ENCODE data around the gene SHTN1.

The SHTN1 gene

GRCh38 chr10:117005026-117005526 lies at the start of gene SHTN1:
Gene SHTN1, minus strand, starts transcription at chr10:117005187. Its CDS starts 108 bp downstream, at chr10:117005079.
- H3K9me3 ChIP-seq (ENCODE audit: control insufficient read depth in 5 of 5, low read length in 5 of 5), result no peaks in the 10 kb centered on the region
- H3K27ac ChIP-seq (ENCODE audit: low read depth, low read length), result peak within 1 kb of the TSS; percentile 50
- peaks cover 0 to 22% (median 14%) of the 10 kb centered on the region in 5 donors for H3K4me1 ChIP-seq (ENCODE audit: control insufficient read depth in 5 of 5, insufficient read depth in 5 of 5, low read length in 5 of 5)
- peak within 1 kb of the TSS in 4 of 5 donors; percentile 62 to 89 (median 68) for H3K9ac ChIP-seq (ENCODE audit: low read length in 5 of 5)
- H3K27me3 ChIP-seq (ENCODE audit: control insufficient read depth in 5 of 5, insufficient read depth in 4 of 5, low read length in 5 of 5), result no peaks in the 10 kb centered on the region
- peak within 1 kb of the TSS; percentile 76 to 93 (median 82) for H3K4me3 ChIP-seq (ENCODE audit: low read depth in 1 of 5, low read length in 5 of 5)
- H3K36me3 ChIP-seq (ENCODE audit: control insufficient read depth in 5 of 5, insufficient read depth in 5 of 5, low read length in 5 of 5), result no peaks in the 10 kb centered on the region

GRCh38 chr10:117053482-117053881 lies 48.5 kb upstream of the SHTN1 start:
- H3K9ac ChIP-seq (ENCODE audit: low read length in 5 of 5), result no peak overlapping the region
- no peak overlapping the region for H3K27ac ChIP-seq (ENCODE audit: low read depth, low read length)
- no peak overlapping the region for H3K4me3 ChIP-seq (ENCODE audit: low read depth in 1 of 5, low read length in 5 of 5)
- no peaks in the 10 kb centered on the region for H3K27me3 ChIP-seq (ENCODE audit: control insufficient read depth in 5 of 5, insufficient read depth in 4 of 5, low read length in 5 of 5)
- no peaks in the 10 kb centered on the region for H3K36me3 ChIP-seq (ENCODE audit: control insufficient read depth in 5 of 5, insufficient read depth in 5 of 5, low read length in 5 of 5)
- no peaks in the 10 kb centered on the region for H3K4me1 ChIP-seq (ENCODE audit: control insufficient read depth in 5 of 5, insufficient read depth in 5 of 5, low read length in 5 of 5)
- H3K9me3 ChIP-seq (ENCODE audit: control insufficient read depth in 5 of 5, low read length in 5 of 5), result peaks cover 2 to 18% (median 8%) of the 10 kb centered on the region in 5 donors

GRCh38 chr10:117047947-117048346 lies 43.0 kb upstream of the SHTN1 start:
- Histone ChIP-seq H3K4me1 (ENCODE audit: control insufficient read depth in 5 of 5, insufficient read depth in 5 of 5, low read length in 5 of 5) (no peaks in the 10 kb centered on the region), H3K36me3 (ENCODE audit: control insufficient read depth in 5 of 5, insufficient read depth in 5 of 5, low read length in 5 of 5) (no peaks in the 10 kb centered on the region), H3K4me3 (ENCODE audit: low read depth in 1 of 5, low read length in 5 of 5) (no peak overlapping the region), H3K9ac (ENCODE audit: low read length in 5 of 5) (no peak overlapping the region), H3K27ac (ENCODE audit: low read depth, low read length) (no peak overlapping the region), H3K27me3 (ENCODE audit: control insufficient read depth in 5 of 5, insufficient read depth in 4 of 5, low read length in 5 of 5) (no peaks in the 10 kb centered on the region), H3K9me3 (ENCODE audit: control insufficient read depth in 5 of 5, low read length in 5 of 5) (peaks cover 0 to 25% (median 9%) of the 10 kb centered on the region in 5 donors)

- H3K4me1 ChIP-seq (ENCODE audit: control insufficient read depth in 5 of 5, insufficient read depth in 5 of 5, low read length in 5 of 5), result no peaks in the 10 kb centered on the region
- H3K9me3 ChIP-seq (ENCODE audit: control insufficient read depth in 5 of 5, low read length in 5 of 5), result no peaks in the 10 kb centered on the region
- no peaks in the 10 kb centered on the region for H3K36me3 ChIP-seq (ENCODE audit: control insufficient read depth in 5 of 5, insufficient read depth in 5 of 5, low read length in 5 of 5)
- H3K4me3 ChIP-seq (ENCODE audit: low read depth in 1 of 5, low read length in 5 of 5), result no peak overlapping the region
- no peak overlapping the region for H3K27ac ChIP-seq (ENCODE audit: low read depth, low read length)
- H3K9ac ChIP-seq (ENCODE audit: low read length in 5 of 5), result no peak overlapping the region
- no peaks in the 10 kb centered on the region for H3K27me3 ChIP-seq (ENCODE audit: control insufficient read depth in 5 of 5, insufficient read depth in 4 of 5, low read length in 5 of 5)
These were observed 11.3 kb upstream of the SHTN1 start for GRCh38 chr10:117016266-117016665.

DNA sequence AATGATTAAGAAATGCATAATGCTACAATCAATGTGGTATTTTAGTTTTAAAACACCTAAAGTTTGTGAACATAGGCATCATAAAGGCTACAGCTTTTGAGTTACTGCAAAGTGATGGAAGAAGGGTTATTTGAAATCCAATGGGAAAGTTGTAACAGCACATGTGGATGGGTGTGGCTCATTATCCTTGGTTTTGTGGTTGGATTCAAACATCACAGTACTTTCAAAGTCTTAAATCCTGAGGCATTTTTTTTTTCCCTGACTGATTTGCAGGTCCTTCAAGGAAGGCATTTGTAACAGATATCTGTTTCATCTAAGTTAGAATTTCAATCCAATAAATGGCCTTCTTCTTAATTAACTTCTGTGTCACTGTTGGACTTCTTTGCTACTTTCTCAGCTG lies 9.8 kb upstream of the SHTN1 start:
- no peaks in the 10 kb centered on the region for H3K27me3 ChIP-seq (ENCODE audit: control insufficient read depth in 5 of 5, insufficient read depth in 4 of 5, low read length in 5 of 5)
- H3K9me3 ChIP-seq (ENCODE audit: control insufficient read depth in 5 of 5, low read length in 5 of 5), result no peaks in the 10 kb centered on the region
- H3K4me1 ChIP-seq (ENCODE audit: control insufficient read depth in 5 of 5, insufficient read depth in 5 of 5, low read length in 5 of 5), result no peaks in the 10 kb centered on the region
- no peak overlapping the region for H3K9ac ChIP-seq (ENCODE audit: low read length in 5 of 5)
- no peak overlapping the region for H3K27ac ChIP-seq (ENCODE audit: low read depth, low read length)
- no peaks in the 10 kb centered on the region for H3K36me3 ChIP-seq (ENCODE audit: control insufficient read depth in 5 of 5, insufficient read depth in 5 of 5, low read length in 5 of 5)
- H3K4me3 ChIP-seq (ENCODE audit: low read depth in 1 of 5, low read length in 5 of 5), result no peak overlapping the region

DNA sequence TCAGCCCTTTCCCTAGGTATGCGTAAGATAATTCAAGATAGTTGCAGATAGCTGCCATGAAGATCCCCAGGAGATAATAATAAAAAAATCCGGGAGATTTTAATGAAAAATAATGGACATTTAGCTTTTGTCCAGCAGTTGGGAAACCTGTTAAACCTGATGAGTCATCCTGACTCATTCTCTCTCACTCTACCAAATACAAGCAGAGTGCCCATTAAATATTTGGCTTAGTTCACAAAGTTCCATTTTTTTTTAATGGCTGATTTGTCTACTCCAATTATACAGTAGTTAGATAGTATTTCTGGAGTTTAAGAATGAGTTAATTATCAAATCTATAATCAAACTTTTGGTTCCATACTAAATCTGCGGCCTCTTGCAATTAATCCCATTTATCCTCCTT lies 2.1 kb upstream of the SHTN1 start:
- Histone ChIP-seq H3K27me3 (ENCODE audit: control insufficient read depth in 5 of 5, insufficient read depth in 4 of 5, low read length in 5 of 5) (no peaks in the 10 kb centered on the region), H3K4me3 (ENCODE audit: low read depth in 1 of 5, low read length in 5 of 5) (no peak overlapping the region), H3K36me3 (ENCODE audit: control insufficient read depth in 5 of 5, insufficient read depth in 5 of 5, low read length in 5 of 5) (no peaks in the 10 kb centered on the region), H3K9me3 (ENCODE audit: control insufficient read depth in 5 of 5, low read length in 5 of 5) (no peaks in the 10 kb centered on the region), H3K9ac (ENCODE audit: low read length in 5 of 5) (no peak overlapping the region), H3K4me1 (ENCODE audit: control insufficient read depth in 5 of 5, insufficient read depth in 5 of 5, low read length in 5 of 5) (peaks cover 0 to 22% (median 14%) of the 10 kb centered on the region in 5 donors), H3K27ac (ENCODE audit: low read depth, low read length) (no peak overlapping the region)

- Histone ChIP-seq H3K27me3 (ENCODE audit: control insufficient read depth in 5 of 5, insufficient read depth in 4 of 5, low read length in 5 of 5) (no peaks in the 10 kb centered on the region), H3K4me3 (ENCODE audit: low read depth in 1 of 5, low read length in 5 of 5) (peak overlapping the region; percentile 74 to 93 (median 78)), H3K9ac (ENCODE audit: low read length in 5 of 5) (peak overlapping the region in 3 of 5 donors; percentile 40 to 89 (median 62)), H3K4me1 (ENCODE audit: control insufficient read depth in 5 of 5, insufficient read depth in 5 of 5, low read length in 5 of 5) (peaks cover 0 to 22% (median 14%) of the 10 kb centered on the region in 5 donors), H3K27ac (ENCODE audit: low read depth, low read length) (peak overlapping the region; percentile 50), H3K9me3 (ENCODE audit: control insufficient read depth in 5 of 5, low read length in 5 of 5) (no peaks in the 10 kb centered on the region), H3K36me3 (ENCODE audit: control insufficient read depth in 5 of 5, insufficient read depth in 5 of 5, low read length in 5 of 5) (no peaks in the 10 kb centered on the region)
These were observed 604 bp upstream of the SHTN1 start for GRCh38 chr10:117005527-117006055.

GRCh38 chr10:117004227-117005025 lies 561 bp downstream of the SHTN1 start:
- Histone ChIP-seq H3K27me3 (ENCODE audit: control insufficient read depth in 5 of 5, insufficient read depth in 4 of 5, low read length in 5 of 5) (no peaks in the 10 kb centered on the region), H3K4me1 (ENCODE audit: control insufficient read depth in 5 of 5, insufficient read depth in 5 of 5, low read length in 5 of 5) (peaks cover 0 to 22% (median 14%) of the 10 kb centered on the region in 5 donors), H3K36me3 (ENCODE audit: control insufficient read depth in 5 of 5, insufficient read depth in 5 of 5, low read length in 5 of 5) (no peaks in the 10 kb centered on the region), H3K9me3 (ENCODE audit: control insufficient read depth in 5 of 5, low read length in 5 of 5) (no peaks in the 10 kb centered on the region), H3K4me3 (ENCODE audit: low read depth in 1 of 5, low read length in 5 of 5) (peak overlapping the region; percentile 76 to 93 (median 82)), H3K27ac (ENCODE audit: low read depth, low read length) (peak overlapping the region; percentile 50), H3K9ac (ENCODE audit: low read length in 5 of 5) (peak overlapping the region in 4 of 5 donors; percentile 62 to 89 (median 68))

DNA sequence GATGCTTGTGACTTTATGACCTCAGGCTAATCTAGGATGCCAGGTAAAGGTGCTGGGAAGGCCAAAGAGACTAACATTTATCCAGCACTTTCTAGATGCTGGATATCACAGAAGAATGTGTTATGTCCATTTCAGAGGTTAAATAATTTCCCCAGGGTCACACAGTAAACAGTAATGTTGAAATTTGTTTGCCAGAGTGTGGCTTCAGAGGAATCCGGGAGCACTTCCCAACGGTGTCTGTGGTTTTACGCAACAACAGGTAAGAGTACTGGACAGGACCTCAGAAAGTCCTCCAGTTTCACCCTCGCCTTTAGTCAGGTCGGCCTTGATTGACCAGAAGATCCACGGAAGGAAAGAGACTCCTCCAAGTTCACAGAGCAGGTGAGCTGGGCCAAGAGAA lies 1.7 kb downstream of the SHTN1 start:
- Histone ChIP-seq H3K9ac (ENCODE audit: low read length in 5 of 5) (no peak overlapping the region), H3K36me3 (ENCODE audit: control insufficient read depth in 5 of 5, insufficient read depth in 5 of 5, low read length in 5 of 5) (no peaks in the 10 kb centered on the region), H3K4me3 (ENCODE audit: low read depth in 1 of 5, low read length in 5 of 5) (no peak overlapping the region), H3K27me3 (ENCODE audit: control insufficient read depth in 5 of 5, insufficient read depth in 4 of 5, low read length in 5 of 5) (no peaks in the 10 kb centered on the region), H3K4me1 (ENCODE audit: control insufficient read depth in 5 of 5, insufficient read depth in 5 of 5, low read length in 5 of 5) (peaks cover 0 to 22% (median 14%) of the 10 kb centered on the region in 5 donors), H3K9me3 (ENCODE audit: control insufficient read depth in 5 of 5, low read length in 5 of 5) (no peaks in the 10 kb centered on the region), H3K27ac (ENCODE audit: low read depth, low read length) (no peak overlapping the region)

DNA sequence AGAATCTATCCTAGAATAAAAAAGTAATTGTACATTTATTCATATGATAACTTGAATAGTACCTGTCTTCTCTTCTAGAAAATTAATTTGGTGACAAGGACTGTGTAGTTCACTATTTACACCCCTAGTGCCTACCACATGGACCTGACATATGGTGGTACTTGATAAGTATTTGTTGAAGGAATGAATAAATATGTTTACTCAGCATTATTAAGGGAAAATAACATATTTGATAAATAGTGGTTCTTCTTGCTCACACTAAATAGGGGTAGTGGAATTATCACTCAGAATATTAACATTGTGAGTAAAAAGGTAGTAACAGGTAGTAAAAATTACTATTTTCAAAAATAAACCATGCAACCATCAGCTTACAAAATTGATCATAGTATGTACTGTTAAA lies 2.8 kb downstream of the SHTN1 start:
- H3K27me3 ChIP-seq (ENCODE audit: control insufficient read depth in 5 of 5, insufficient read depth in 4 of 5, low read length in 5 of 5), result no peaks in the 10 kb centered on the region
- no peaks in the 10 kb centered on the region for H3K9me3 ChIP-seq (ENCODE audit: control insufficient read depth in 5 of 5, low read length in 5 of 5)
- H3K4me1 ChIP-seq (ENCODE audit: control insufficient read depth in 5 of 5, insufficient read depth in 5 of 5, low read length in 5 of 5), result peaks cover 0 to 22% (median 14%) of the 10 kb centered on the region in 5 donors
- no peak overlapping the region for H3K4me3 ChIP-seq (ENCODE audit: low read depth in 1 of 5, low read length in 5 of 5)
- H3K9ac ChIP-seq (ENCODE audit: low read length in 5 of 5), result no peak overlapping the region
- no peaks in the 10 kb centered on the region for H3K36me3 ChIP-seq (ENCODE audit: control insufficient read depth in 5 of 5, insufficient read depth in 5 of 5, low read length in 5 of 5)
- H3K27ac ChIP-seq (ENCODE audit: low read depth, low read length), result no peak overlapping the region
